GM19438 (cell line): ENCODE data around the gene UBFD1.
"Not testable (repeated sequence)": the region's sequence is repeated elsewhere in the genome, so short reads cannot be mapped to it uniquely, and the experiment has no call there.

Experiments
- ATAC-seq: cut with Tn5 transposase; IDR thresholded peaks from one replicate; pipeline ENCODE4 v1.9.1; 2021; ENCODE audit warnings: low read depth; ENCODE audit not compliant: unreplicated experiment

Gene UBFD1, protein sequence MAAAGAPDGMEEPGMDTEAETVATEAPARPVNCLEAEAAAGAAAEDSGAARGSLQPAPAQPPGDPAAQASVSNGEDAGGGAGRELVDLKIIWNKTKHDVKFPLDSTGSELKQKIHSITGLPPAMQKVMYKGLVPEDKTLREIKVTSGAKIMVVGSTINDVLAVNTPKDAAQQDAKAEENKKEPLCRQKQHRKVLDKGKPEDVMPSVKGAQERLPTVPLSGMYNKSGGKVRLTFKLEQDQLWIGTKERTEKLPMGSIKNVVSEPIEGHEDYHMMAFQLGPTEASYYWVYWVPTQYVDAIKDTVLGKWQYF

DNA sequence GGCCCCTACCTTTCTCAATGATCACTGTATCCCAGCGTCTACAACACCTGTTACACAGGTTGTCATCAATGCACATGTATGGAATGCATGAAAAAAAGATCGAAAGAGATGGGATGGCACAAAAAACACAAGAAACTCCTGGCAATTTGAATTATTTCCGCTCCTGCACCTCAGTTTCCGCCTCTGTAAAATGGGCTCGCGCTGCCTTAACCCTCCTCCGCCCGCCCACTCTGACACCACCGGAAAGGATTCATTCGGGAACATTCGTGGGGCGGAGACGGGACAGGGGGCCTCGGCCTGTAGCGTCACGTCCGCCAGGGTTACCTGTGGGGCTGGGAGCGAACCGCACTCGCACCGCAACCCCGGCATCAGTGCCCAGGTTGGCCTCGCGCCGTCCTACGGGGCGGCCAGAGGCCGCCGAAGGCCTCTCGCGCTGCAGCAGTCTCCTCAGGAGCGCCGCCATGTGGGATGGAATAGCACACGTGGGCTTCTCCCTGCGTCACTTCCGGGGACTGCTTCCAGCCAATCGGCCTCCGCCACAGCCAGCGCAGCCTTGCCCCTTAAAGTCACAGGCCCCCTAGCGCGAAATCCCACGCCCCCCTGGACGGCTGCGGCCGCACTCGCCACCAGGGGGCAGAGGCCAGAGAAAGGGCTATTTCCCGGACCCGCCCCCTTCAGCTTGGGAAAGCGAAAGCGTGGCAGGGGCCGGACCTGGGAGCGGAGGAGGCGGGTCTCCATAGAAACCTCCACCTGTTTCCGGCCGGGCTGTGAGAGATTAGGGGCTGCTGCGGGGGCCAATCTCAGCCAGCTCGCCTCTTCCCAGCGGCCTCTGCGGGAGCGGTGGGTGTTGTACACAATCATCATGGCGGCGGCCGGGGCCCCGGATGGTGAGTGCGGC is at the start of gene UBFD1, which contains the start of gene EARS2:
UBFD1 (plus strand) TSS at position 847 of the 898 bp plus-strand sequence; CDS start at position 863, 16 bp downstream.
EARS2 (minus strand) TSS at position 470 of the 898 bp plus-strand sequence; CDS start at position 463, 7 bp downstream.
- peak; percentile 93 for ATAC-seq

DNA sequence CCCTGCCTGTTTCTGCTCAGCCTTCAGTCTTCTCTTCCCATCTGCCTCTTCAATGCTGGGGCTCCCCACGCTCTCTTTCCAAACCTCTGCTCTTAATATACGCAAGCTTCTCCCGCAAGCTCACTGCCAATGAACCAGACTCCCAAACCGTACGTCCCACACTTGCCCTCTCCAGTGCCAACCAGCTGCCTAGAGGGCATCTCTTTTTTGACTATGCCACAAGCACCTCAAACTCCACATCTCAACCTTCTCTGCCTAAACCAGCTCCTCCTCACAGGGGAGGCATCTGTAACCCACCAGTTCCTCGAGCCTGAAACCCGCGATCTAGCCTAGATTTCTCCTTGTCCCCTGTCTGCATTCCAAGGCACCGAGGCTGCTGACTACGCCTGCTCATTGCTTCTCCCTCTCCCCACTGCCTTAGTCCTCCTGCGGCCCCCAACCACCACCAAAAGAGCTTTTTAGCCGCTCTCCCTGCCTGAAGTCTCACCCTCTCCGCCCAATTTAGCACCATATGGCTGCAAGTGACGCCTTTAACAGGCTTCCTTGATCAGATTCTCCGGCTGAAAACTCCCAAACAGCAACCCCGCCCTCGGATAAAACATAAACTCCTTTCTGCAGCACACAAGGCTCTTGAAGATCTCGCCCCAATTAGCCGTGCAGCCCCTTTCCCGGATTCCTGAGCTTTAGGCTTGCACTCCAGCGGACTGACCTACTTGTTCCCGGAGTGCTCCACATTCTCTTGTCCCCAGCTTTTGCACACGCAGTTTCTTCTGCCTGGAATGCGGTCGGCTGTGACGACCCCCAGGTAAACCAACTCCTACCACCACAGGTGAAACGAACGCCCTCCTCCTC is 48.7 kb upstream of the UBFD1 start:
- ATAC-seq, result no peak

DNA sequence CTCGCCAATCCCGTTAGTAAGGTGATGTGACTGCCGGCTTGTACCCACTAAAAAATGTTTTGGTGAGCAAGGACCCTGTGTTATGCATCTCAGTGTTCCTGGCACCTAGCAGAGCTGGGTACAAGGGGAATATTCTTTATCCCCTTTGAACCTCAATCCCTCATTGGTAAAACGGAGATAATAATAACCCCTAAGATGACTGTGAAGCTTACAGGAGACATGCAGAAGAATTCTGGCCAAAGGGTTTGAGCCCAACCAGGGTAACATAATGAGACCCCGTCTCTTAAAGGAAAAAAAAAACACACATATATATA is 48.1 kb upstream of the UBFD1 start:
- ATAC-seq, result no peak

DNA sequence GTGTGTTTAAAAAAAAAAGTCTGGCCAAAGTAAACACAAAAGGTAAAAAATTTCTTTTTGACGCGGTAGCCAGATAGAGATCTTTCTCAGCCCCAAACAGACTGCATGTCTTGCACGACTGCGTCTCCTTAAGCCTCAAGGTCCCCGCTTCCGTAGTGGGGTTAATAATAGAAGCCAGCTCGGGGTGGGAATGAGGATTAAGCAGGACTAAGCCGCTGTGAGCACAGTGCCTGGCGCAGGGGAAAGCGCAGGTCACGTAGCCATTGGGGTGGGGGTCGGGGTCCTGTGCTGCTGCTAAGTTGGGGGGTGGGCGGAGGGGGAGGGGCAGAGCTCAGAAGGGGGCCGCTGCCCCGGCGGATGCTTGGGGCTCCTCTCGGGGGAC is 47.8 kb upstream of the UBFD1 start:
- ATAC-seq, result peak; percentile 6

DNA sequence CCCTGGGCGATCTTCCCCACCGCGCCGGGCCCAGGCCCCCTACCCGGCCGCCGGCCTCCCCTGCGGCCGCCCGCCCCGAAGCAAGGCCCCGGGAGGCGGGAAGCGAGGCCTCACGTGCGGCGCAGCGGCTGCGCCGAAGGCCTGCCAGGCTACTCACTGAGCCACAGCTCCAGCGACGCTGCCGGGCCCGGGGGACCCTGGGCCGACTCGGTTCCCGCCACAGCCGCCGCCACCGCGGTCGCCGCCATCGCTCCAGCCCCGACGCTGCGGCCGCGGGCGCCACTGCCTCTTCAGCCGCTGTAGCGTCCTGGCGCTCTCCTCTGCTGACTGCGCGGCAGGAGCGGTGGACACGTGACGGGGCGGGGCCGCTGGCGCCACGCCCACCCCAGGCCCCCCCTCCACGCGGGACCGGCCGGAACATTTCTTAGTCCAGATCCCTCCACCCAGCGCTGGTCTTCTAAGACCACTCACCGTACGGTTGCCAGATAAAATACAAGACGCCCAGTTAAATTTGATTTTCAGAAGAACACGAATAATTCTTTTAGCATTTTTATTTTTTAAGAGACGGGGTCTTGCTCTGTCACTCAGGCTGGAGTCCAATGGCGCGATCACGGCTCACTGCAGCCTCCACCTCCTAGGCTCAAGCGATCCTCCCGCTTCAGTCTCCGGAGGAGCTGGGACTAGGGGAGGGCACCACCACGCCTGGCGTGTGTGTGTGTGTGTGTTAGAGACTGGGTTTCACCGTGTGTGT is 47.2 kb upstream of the UBFD1 start, which contains the start of gene GGA2:
GGA2 (minus strand) TSS at position 331 of the 751 bp plus-strand sequence; CDS start at position 248, 83 bp downstream.
- ATAC-seq, result peak; percentile 64

DNA sequence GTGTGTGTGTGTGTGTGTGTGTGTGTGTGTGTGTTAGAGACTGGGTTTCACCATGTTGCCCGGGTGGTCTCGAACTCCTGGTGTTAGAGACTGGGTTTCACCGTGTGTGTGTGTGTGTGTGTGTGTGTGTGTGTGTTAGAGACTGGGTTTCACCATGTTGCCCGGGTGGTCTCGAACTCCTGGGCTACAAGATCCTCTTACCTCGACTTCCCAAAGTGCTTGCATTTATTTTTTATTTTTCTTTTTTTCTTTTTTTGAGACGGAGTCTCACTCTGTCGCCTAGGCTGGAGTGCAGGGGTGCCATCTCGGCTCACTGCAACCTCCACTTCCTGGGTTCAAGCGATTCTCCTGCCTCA is 46.6 kb upstream of the UBFD1 start:
- ATAC-seq, result not testable (repeated sequence)

DNA sequence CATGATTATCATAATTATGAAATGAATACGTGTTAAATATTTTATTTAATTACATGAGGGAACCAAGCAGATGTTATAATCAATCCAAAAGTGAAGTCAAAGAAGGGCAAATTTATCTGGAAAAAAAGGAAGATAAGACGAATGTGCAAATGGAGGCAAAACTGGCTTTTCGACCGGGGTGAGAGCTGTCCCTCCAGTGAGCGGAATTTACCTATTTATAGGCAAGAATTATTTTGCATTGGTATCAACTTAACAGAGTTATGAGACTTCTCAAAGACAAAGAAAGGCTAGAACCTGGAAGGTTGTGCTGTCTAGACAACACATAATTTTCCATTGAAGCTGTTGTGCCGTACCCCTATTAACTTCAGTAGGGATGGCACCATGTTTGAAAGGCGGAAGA is 45.8 kb upstream of the UBFD1 start:
- ATAC-seq, result no peak

DNA sequence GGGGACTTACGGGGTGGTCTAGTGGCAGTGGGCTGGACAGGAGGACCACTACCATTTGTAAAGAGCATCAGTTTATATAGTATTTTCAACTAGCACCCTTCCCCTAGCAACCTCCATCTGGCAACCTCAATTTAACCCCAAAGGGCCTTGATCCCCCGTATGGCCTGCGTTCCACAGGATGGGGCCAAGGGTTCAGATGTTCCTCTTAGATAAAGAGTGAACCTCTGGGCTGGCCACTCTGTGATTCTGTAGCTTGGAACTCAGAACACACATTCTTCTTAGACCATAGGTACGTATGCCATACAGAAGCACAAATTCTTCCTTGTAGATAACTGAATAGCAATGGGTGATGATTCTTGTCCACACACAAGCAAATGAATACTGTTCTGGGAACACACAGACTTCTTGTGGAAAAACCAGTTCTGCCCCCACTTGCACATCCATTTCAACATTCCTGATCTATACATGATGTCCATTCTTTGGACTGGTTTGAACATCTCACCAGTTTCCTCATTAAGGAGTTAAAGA is 45.3 kb upstream of the UBFD1 start:
- no peak for ATAC-seq

DNA sequence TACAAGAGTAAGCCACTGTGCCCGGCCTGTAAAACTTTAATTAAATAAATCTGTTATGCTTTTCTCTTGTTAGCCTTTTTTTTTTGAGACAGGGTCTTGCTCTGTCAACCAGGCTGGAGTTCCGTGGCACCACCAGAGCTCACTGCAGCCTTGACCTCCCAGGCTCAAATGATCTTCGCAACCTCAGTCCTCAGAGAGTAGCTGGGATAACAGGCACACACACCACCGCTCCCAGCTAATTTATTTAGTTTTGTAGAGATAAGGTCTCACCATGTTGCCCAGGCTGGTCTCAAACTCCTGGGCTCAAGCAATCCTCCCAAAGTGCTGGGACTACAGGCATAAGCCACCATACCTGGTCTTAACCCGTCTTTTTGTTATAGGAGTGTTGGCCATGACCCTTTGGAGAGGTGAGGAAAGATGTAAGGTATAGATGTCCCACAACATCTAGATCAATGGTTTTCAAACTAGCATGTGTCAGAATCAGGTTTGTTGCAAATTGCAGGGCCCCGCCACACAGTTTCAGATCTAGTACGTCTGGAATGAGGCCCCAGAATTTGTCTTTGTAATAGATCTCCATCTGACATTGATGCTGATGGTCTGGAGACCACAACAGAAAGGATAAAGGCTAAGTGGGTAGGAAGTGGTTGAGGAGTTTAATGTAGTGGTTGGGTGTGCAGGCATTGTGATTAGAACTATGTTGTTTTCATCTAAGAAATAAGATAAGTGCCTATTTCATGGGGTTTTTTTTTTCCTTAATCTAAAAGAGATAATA is 43.0 kb upstream of the UBFD1 start:
- ATAC-seq, result no peak

DNA sequence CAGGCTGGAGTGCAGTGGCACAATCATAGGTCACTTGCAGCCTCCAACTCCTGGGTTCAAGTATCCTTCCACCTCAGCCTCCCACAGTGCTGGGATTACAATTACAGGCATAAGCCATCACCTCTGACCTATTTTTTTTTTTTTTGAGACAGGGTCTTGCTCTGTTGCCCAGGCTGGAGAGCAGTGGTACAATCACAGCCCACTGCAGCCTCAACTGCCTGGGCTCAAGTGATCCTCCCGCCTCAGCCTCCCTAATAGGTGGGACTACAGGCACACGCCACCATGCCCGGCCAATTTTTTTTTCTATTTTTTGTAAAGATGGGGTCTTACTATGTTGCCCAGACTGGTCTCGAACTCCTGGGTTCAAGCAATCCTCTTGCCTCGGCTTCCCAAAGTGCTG is 41.6 kb upstream of the UBFD1 start:
- ATAC-seq, result no peak

DNA sequence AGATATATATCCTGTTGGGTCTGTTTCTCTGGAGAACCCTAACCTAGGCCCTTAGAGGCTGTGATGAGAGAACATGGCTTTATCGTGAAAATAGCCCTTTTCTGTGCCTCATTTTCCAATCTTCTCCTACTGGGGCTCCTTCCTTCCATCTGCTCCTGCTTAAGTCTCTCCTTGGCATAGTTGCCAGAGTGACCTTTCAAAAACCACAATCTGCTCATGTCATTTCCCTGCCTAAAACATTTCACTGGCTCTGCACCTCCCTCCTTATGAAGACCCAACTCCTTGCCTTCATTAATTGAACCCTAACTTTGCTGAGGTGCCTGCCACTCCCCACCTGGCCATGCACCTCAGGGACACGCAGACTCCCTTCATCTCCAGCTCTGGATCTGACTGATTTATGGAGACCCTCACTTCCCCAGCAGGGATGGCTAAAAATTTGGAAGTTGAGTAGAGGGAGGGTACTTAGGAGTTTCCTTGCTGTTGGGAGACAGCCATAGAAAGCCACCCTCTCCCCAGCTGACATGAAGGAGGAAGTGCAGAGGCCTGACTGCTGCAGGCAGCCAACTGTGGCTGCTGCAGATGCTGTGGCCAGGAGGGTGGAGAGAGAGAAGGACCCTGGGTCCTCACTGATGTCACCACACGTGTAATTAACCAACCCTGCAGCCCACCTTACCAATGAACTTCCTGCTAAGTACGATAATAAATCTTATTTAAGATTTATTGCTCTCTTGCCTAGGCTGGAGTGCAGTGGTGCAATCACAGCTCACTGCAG is 41.0 kb upstream of the UBFD1 start:
- no peak for ATAC-seq

DNA sequence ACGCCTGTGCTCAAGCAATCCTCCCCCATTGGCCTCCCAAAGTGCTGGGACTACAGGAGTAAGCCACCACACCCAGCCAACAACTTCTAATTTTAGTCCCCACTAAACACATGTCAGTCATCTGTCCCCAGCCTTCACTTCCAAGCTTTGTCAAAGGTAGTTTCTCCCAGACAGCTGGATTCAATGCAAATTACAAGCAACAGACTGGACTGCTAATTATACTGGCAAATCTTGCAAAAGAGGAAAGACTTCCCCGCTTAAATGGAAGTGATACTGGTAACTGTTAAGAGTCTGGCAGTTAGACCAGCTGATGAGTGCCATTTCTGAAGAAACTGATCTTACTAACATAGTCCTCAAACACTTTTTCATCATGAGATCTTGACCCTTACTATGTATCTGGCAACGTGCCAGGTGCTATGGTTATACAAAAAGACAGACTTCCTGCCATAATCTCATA is 39.1 kb upstream of the UBFD1 start:
- peak; percentile 66 for ATAC-seq

DNA sequence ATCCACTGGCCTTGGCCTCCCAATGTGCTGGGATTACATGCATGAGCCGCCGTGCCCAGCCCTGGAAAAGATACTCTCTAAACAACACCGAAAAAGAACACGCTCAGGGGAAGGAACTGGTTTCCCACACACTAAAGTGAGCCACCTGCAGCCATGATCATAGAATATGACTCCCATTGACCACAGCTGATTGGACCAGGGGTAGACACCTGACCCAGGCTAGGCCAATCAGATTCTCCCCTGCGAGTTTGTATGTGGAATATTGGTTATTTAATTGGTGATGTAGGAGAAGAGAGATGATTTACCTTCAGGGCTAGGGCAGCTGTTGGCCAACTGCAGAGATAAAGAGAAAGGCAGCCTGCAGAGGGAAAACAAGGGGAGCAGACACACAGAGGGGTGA is 38.2 kb upstream of the UBFD1 start:
- ATAC-seq, result no peak

DNA sequence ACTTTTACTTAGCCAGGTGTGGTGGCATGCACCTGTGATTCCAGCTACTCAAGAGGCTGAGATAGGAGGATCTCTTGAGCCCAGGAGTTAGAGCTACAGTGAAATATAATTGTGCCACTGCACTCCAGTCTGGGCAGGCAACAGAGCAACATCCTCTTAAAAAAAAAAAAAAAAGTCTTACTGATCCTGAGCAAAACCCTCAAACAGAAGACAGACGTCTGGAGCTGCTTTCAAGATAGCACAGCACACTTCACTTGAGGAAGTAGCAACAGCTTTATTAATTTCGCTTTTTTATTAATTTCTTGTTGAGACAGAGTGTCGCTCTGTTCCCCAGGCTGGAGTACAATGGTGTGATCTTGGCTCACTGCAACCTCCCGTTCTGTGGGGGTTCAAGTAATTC is 37.0 kb upstream of the UBFD1 start:
- no peak for ATAC-seq

DNA sequence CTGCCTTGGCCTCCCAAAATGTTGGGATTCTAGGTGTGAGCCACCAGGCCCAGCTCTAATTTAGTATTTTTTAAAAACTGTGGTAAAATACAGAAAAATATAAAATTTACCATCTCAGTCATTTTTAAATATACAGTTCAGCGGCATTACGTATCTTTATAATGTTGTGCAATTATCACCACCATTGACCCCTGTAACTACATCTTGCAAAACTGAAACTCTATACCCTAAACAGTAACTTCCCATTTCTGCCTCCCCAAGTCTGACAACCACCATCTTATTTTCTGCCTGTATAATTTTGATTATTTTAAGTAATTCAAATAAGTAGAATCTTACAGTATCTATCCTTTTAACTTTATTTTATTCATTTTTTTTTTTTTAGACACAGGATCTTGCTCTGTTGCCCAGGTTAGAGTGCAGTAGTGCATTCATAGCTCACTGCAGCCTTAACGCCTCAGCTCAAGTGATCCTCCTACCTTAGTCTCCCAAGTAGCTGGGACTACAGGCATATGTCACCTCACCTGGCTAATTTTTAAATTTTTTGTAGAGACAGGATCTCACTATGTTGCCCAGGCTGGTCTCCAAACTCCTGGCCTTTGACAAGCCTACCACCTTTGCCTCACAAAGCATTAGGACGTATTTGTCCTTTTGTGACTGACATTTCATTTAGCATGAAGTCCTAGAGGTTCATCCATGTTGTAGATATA is 36.3 kb upstream of the UBFD1 start:
- no peak for ATAC-seq

DNA sequence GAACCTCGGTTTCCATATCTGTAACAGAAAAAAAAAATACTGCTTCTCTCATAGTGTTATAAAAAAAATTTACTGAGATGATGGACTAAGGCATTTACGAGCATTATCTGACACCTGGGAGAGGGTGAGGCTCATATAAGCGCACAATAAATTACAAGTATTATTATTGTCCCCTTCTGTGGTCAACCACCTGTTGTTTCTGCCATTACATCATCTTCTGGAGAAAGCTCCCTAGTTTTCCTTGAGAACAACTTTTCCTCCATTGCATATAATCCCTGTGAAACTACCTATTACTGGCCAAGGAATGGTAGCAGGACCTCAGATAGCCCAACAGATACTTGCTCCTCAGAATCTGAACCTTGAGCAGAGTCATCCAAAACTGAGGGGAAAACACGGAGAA is 35.6 kb upstream of the UBFD1 start:
- no peak for ATAC-seq

DNA sequence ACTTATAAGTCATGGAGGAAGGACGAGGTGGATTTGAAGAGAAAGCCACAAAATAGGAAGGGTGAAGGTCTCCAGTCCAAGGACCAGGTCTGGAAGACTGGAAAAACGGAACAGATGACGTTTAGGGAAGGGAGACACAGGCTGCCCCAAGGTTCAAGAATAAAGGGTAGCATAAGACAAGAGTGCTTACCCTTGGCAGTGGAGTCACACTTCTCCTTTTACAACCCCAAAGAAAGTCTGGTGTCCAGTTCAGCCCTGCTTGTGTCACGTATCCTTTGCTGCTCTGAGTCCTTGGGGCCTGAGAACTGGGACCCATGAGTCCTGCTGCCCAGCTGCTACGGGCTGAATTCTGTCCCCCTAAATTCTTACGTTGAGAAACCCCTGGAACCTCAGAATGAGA is 34.2 kb upstream of the UBFD1 start:
- no peak for ATAC-seq

DNA sequence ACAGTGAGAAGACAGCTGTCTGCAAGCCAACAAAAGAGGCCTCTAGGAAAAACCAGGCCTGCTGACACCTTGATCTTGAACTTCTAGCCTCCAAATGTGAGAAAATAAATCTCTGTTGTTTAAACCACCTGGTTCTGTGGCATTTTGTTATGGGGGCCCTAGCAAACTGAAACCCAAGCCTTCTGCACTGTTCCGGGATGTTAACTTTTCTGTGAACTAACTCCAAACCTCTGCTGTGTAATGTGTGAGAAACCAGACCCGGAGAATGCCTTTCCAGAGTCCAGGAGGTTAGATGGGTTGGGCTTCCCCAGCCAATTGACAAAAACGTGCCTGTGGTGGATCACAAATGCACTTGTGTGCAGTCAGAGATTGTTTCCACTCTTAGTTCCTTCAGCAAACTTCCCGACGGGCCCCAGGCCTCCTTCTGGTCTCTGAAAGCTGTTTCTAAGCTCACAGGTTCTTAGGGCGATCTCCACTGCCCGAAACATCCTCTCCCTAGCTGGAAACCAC is 33.6 kb upstream of the UBFD1 start:
- no peak for ATAC-seq
